ENCODE results near the gene TGFBR2. TPM values are rescaled to one million over a fixed set of nuclear protein-coding genes. Genes with fewer than 3 reads are reported as not detected.

TGFBR2 gene
- total and polyA plus RNA-seq, 2 of the 13 experiments (the other 11 are each of a cell fraction or from before 2014, with no cell fraction given): 82.2 to 187 TPM

DNA sequence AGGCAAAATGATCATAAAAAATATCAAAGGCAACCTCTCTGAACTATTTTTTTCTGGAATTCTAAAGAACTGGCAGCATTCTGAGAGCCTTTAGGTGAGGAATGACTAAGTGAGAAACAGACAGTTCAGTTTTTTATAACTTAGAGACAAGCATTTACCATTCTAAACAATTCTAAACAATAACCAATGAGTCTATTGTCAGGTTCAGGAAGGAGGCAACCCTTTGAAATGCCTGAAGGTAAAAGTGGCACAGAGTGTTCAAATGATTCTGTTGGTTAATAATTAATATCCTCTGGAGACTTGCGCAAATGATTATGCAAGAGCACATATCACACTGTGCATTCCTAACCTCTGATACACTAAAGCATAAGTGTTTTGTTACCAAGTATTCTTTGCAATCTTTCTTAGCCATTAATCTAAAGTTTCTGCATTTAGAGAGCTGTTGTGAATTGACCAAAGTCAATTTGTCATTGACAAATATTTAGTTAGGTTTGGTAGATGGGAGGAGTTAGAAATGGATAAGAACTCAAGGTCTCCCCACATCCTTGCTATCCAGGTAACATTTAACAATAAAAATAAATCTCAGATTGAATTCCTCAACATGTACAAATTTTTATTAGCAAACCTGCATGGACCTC, 9.2 kb upstream of the TGFBR2 start (continued):
- TF ChIP-seq IKZF4 (CRISPR knock-in tag; IDR thresholded peaks at IDR 0.05; ENCODE audit: borderline replicate concordance, low read depth, not compliant biosample characterization) (no peak), ZNF326 (CRISPR knock-in tag; IDR thresholded peaks at IDR 0.05; ENCODE audit: borderline replicate concordance) (no peak), XBP1 (CRISPR knock-in tag; IDR thresholded peaks at IDR 0.05) (no peak), CEBPB (IDR thresholded peaks at IDR 0.05; ENCODE audit: borderline replicate concordance, low read depth, low read length) (peak; percentile 100), SOX5 (CRISPR knock-in tag; IDR thresholded peaks at IDR 0.05; ENCODE audit: borderline replicate concordance) (peak; percentile 100), YEATS2 (CRISPR knock-in tag; IDR thresholded peaks at IDR 0.05; ENCODE audit: borderline replicate concordance) (peak; percentile 57; the same call in 1 of the 2 replicates), RAD51 (IDR thresholded peaks at IDR 0.05; ENCODE audit: borderline replicate concordance) (no peak), ZNF431 (CRISPR knock-in tag; IDR thresholded peaks at IDR 0.05; ENCODE audit: borderline replicate concordance, low read depth) (peak; percentile 22; the same call in 1 of the 2 replicates), ZNF547 (CRISPR knock-in tag; IDR thresholded peaks at IDR 0.05) (no peak; the same call in 1 of the 2 replicates), ZNF879 (CRISPR knock-in tag; IDR thresholded peaks at IDR 0.05) (no peak), ZNF747 (CRISPR knock-in tag; IDR thresholded peaks at IDR 0.05; ENCODE audit: borderline replicate concordance) (peak; percentile 47; the same call in 1 of the 2 replicates), ZNF143 (CRISPR knock-in tag; IDR thresholded peaks at IDR 0.05) (no peak), TOPORS (CRISPR knock-in tag; IDR thresholded peaks at IDR 0.05) (peak; percentile 81; the same call in 1 of the 2 replicates), PITX1 (CRISPR knock-in tag; IDR thresholded peaks at IDR 0.05) (peak; percentile 78), ZNF558 (CRISPR knock-in tag; IDR thresholded peaks at IDR 0.05; ENCODE audit: borderline replicate concordance) (no peak; the same call in 1 of the 2 replicates), RFX1 (IDR thresholded peaks at IDR 0.05) (no peak), ZC3H4 (CRISPR knock-in tag; IDR thresholded peaks at IDR 0.05; ENCODE audit: borderline replicate concordance) (no peak), ZNF343 (CRISPR knock-in tag; IDR thresholded peaks at IDR 0.05) (no peak), CREM (IDR thresholded peaks at IDR 0.05) (peak; percentile 98), CREM (CRISPR knock-in tag; IDR thresholded peaks at IDR 0.05) (no peak)
- TF ChIP-seq, protein P1, sequence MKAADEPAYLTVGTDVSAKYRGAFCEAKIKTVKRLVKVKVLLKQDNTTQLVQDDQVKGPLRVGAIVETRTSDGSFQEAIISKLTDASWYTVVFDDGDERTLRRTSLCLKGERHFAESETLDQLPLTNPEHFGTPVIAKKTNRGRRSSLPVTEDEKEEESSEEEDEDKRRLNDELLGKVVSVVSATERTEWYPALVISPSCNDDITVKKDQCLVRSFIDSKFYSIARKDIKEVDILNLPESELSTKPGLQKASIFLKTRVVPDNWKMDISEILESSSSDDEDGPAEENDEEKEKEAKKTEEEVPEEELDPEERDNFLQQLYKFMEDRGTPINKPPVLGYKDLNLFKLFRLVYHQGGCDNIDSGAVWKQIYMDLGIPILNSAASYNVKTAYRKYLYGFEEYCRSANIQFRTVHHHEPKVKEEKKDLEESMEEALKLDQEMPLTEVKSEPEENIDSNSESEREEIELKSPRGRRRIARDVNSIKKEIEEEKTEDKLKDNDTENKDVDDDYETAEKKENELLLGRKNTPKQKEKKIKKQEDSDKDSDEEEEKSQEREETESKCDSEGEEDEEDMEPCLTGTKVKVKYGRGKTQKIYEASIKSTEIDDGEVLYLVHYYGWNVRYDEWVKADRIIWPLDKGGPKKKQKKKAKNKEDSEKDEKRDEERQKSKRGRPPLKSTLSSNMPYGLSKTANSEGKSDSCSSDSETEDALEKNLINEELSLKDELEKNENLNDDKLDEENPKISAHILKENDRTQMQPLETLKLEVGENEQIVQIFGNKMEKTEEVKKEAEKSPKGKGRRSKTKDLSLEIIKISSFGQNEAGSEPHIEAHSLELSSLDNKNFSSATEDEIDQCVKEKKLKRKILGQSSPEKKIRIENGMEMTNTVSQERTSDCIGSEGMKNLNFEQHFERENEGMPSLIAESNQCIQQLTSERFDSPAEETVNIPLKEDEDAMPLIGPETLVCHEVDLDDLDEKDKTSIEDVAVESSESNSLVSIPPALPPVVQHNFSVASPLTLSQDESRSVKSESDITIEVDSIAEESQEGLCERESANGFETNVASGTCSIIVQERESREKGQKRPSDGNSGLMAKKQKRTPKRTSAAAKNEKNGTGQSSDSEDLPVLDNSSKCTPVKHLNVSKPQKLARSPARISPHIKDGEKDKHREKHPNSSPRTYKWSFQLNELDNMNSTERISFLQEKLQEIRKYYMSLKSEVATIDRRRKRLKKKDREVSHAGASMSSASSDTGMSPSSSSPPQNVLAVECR (CRISPR knock-in tag; IDR thresholded peaks at IDR 0.05; ENCODE audit: borderline replicate concordance): peak; percentile 37; the same call in 1 of the 2 replicates
- TF ChIP-seq, protein P2, sequence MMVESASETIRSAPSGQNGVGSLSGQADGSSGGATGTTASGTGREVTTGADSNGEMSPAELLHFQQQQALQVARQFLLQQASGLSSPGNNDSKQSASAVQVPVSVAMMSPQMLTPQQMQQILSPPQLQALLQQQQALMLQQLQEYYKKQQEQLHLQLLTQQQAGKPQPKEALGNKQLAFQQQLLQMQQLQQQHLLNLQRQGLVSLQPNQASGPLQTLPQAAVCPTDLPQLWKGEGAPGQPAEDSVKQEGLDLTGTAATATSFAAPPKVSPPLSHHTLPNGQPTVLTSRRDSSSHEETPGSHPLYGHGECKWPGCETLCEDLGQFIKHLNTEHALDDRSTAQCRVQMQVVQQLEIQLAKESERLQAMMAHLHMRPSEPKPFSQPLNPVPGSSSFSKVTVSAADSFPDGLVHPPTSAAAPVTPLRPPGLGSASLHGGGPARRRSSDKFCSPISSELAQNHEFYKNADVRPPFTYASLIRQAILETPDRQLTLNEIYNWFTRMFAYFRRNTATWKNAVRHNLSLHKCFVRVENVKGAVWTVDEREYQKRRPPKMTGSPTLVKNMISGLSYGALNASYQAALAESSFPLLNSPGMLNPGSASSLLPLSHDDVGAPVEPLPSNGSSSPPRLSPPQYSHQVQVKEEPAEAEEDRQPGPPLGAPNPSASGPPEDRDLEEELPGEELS (CRISPR knock-in tag; IDR thresholded peaks at IDR 0.05): peak; percentile 99
- TF ChIP-seq, protein P3, sequence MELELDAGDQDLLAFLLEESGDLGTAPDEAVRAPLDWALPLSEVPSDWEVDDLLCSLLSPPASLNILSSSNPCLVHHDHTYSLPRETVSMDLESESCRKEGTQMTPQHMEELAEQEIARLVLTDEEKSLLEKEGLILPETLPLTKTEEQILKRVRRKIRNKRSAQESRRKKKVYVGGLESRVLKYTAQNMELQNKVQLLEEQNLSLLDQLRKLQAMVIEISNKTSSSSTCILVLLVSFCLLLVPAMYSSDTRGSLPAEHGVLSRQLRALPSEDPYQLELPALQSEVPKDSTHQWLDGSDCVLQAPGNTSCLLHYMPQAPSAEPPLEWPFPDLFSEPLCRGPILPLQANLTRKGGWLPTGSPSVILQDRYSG (CRISPR knock-in tag; IDR thresholded peaks at IDR 0.05): no peak
- TF ChIP-seq, protein P4, sequence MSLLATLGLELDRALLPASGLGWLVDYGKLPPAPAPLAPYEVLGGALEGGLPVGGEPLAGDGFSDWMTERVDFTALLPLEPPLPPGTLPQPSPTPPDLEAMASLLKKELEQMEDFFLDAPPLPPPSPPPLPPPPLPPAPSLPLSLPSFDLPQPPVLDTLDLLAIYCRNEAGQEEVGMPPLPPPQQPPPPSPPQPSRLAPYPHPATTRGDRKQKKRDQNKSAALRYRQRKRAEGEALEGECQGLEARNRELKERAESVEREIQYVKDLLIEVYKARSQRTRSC (CRISPR knock-in tag; IDR thresholded peaks at IDR 0.05; ENCODE audit: low read depth): no peak

Data from HepG2 (cell line).